ENCODE measurements around the gene GH2.

Gene GH2

GRCh38 chr17:63841350-63842172 is 40.2 kb downstream of the GH2 start:
- peak; percentile 35 for DNase-seq (ENCODE audit: low spot score)

DNA sequence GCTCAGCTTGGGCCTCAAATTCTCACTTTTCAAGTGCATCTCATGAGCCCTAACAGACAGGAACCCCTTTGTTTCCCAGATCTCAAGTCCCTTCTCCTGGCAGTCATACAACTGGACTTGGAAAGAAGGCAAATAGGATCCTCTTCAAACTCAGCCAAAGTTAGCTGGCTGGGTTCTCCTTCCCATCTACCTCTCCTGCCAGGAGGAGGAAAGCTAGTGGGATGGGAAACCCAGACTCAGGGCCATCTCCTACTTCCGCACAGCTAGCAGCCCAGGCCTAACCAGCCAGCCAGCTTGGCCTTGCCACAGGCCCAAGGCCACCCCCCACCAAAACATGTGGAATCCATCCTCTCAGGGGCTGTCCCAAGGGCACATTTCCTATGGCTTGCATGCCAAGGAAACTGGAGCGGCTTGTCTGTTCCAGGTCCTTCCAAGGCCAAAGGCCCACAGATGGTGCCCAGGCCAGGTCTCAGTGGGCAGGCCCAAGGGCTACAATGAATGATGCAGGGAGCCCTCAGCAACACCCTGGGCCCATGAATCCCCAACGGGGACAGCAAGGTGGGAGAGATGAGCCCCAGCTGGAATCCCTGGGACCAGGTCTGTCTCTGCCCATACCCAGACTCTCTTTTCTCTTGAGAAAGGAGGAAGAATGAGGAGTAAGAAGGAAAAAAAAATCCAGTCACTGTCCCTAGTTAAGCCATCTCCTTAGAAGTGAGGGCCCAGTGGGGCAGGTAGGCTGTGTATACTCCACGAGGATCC is 41.0 kb downstream of the GH2 start:
- no peak for DNase-seq (ENCODE audit: low spot score)

- no peak for DNase-seq (ENCODE audit: low spot score)
Measured at GRCh38 chr17:63838631-63839171, 43.0 kb downstream of the GH2 start.

DNA sequence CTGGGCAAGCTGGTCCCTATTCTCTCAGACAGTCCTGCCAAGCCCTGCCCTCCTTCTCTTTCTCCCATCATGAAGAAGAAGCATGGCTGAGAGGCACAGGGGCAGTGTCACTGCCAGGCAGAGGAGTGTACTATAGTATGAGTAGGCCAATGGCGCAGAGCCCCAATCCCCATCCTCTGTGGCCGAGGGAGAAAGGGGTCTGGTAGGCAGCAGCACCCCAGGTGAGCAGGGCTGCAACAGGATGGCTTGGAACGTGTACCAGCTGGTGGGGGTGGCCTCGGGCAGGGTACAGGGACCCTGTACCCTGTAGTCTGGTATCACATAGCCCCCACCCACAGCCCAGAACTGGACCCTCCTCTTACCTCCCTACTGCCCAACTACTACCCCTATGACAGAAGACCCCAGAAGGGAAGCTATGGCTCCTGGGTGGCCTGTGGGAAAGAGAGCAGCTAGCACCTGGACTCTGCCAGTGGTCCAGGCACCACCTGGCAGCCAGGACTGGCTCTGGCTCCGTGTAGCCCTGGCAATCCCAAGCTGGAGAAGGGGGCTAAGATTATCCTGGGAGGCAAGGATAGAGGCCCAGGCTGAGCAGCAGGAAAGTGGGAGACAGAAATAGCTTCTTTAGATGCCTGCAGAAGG is 43.7 kb downstream of the GH2 start:
- no peak for DNase-seq (ENCODE audit: low spot score)

GRCh38 chr17:63837480-63837879 is 44.3 kb downstream of the GH2 start:
- DNase-seq (ENCODE audit: low spot score): no peak

DNA sequence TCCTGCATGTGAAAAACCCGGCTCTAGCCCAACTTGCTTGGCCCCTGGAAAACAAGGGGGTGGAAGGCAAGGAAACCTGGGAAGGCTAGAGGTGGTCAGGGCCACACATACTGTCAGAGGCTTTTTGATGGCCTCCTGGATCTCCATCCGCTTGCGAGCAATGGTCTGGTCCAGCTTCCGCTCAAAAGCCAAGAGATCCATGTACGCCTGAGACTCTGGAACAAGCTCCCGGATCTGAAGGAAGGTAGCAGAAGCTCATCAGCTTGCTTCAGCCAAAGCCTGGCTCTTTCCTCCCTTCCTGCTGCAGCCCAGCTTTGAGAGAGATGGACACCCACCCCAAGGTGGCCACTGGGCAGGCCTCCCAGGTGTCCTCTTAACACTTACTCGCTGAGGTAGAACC is 44.9 kb downstream of the GH2 start:
- no peak for DNase-seq (ENCODE audit: low spot score)

GRCh38 chr17:63835167-63835720 is 46.5 kb downstream of the GH2 start:
- DNase-seq (ENCODE audit: low spot score): no peak

DNA sequence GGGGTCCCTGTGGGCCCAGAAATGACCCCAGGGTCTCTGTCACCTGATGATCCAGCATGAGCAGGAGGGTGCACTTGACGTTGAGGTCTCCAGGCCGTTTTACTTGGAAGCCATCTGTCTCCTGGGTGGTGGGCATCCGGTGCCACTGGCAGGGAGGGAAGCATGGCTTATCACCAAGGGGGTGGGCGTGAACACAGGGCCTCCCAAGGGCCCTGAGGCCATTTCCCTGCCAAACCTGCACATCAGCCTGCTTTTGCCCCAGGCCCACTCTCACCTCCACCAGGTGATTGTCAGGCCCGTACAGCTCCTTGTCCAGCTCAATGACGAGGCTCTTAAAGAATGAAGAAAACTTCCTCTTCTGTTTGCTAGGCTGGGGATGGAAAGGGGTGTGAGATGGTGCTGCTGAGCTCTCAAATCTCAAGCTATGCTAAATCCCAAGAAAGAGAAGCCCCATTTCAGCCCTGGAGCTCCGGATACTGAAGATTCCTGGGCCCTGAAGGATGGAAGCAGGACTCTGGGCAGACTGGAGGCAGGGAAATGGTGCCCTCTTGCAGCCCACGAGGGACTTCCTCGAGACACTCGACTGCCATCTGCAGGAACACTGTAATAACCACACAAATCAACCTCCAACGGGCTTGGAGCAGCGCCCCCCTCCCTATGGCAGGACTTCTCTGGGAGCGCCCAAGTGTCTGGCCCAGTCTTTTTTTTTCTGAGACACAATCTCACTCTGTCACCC is 47.1 kb downstream of the GH2 start:
- peak; percentile 68 for DNase-seq (ENCODE audit: low spot score)

DNA sequence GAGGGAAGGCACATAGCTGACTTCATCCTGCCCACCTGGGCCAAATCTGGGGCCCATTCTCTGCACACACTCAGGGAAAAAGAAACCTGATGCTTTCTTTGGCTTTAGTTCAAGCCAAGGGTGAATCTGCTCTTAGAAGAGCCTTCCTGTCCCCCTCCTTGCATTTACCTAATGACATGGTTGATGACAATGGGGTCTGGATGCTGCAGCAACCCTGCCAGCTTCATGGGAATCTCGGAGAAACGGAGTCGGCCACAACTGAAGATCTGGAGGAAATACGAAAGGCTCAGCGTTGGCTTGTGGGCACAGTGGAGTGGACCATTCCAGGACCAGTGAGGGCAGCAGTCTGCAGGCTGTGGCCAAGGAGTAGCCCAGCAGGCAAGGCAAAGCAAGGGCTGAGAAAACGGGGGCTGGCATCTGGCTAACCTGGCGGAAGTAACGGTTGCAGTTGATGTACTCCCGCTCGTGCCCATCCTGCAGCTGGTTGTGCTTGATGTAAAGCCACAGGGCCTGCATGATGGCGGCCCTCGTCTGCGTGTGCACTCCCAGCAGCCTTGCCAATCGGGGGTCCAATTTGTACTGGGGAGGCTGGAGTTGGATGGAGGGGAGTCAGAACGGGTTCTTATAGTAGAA is 47.9 kb downstream of the GH2 start:
- DNase-seq (ENCODE audit: low spot score): no peak

DNA sequence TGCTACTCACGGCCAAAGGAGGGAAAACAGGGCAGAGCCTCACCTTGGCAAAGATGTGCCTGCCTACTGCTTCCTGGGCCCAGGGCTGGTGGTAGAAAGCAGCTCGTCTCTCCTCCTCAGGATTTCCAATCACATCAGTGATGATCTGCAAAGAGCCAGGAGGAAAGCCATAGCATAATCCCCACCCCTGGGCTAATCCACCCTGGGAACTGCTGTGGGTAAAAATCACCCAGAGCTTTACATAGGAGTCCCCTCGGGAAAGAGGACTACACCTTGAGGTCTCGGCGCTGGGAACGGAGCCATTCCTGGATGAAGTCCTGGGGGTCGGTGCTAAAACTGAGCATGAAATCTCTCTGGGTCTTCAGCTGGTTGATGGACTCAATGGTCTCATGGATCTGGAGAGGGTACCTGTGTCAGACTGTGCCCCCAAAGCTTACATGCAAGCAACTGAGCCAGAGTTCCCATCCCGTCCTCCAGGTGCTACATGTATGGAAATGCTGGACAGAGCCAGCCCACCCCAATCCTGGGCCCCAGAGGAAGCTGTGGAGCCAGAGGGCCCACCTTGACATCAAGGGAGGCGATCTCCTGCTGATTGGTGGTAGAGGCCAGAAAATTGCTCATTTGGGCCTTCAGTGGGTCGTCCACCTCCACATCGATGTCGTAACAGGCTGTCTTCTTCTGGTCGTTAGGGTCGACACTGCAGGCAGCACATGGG is 48.6 kb downstream of the GH2 start:
- no peak for DNase-seq (ENCODE audit: low spot score)

DNA sequence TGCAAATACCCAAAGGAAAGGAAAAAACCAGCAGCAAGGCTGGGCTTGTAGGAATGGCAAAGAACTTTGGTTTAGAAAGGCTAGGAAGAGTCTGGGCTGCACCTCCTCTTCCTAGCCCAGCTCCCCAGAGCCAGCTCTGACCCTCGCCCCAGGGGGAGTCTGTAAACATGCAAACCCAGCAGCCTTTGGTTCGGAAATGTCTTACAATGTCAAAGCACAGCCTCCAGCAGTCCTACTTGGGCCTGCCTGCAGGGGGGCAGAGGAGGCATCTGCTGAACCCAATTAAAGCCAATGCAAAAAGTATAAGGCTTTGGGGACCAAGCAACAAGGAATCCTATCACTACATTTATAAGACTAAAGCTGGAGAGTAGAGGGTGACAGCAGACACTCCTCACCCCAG is 49.3 kb downstream of the GH2 start:
- DNase-seq (ENCODE audit: low spot score): no peak

- DNase-seq (ENCODE audit: low spot score): no peak
Measured at GRCh38 chr17:63832014-63832413, 49.7 kb downstream of the GH2 start.

- no peak for DNase-seq (ENCODE audit: low spot score)
Measured at GRCh38 chr17:63831505-63831904, 50.2 kb downstream of the GH2 start.

- no peak for DNase-seq (ENCODE audit: low spot score)
Measured at GRCh38 chr17:63830904-63831491, 50.7 kb downstream of the GH2 start.

DNA sequence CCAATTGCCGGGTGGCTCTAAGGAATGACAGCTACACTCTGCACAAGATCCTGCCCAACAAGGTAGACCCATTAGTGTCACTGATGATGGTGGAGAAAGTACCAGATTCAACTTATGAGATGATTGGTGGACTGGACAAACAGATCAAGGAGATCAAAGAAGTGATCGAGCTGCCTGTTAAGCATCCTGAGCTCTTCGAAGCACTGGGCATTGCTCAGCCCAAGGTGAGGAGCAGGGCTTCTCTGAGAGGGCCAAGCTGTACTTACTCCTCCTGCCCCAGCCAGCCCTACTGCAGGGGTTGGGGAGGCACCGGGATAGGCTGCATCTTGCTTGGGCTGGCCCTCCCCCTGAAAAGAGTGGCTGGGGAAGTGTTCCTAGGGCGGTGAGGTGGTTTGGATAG is 51.5 kb downstream of the GH2 start:
- DNase-seq (ENCODE audit: low spot score): no peak

Measured in hematopoietic multipotent progenitor cell treated with erythropoietin and hydrocortisone succinate and interleukin-3 and kit ligand, for 15 days (in vitro differentiated cells).